ENCODE results near the gene FAM50B. TPM values are rescaled to one million over a fixed set of nuclear protein-coding genes. Genes with fewer than 3 reads are reported as not detected.

The FAM50B gene
- total and polyA plus RNA-seq, 2 experiments from 2014 or later = 4.4 to 4.8 TPM

- H4K20me1 ChIP-seq (replicated peaks; ENCODE audit: insufficient read depth) = no peaks in the 10 kb centered on the region
- ATAC-seq (no peak; the same call in 1 of the 3 replicates), DNase-seq (ENCODE audit: low spot score) (no peak)
- H3K9me2 ChIP-seq (ENCODE audit: insufficient read depth) = no peaks in the 10 kb centered on the region
- H3K27ac Mint-ChIP-seq = no peak overlapping the region
- H3K4me1 Mint-ChIP-seq = peaks cover 11% of the 10 kb centered on the region
- H3F3A ChIP-seq (replicated peaks; ENCODE audit: low read depth) = no peaks in the 10 kb centered on the region
- H3K9me3 Mint-ChIP-seq = no peaks in the 10 kb centered on the region; the same call in 2 of the 3 replicates
- H3K4me1 ChIP-seq (ENCODE audit: insufficient read depth) = 0 out of 2 replicates have a peak, but pooled peaks cover 8% of the 10 kb centered on the region
- H3K36me3 ChIP-seq (ENCODE audit: insufficient read depth) = no peaks in the 10 kb centered on the region
- no peak for TF ChIP-seq ZNF114 (CRISPR knock-in tag; IDR thresholded peaks at IDR 0.05)
- TF ChIP-seq JUNB (IDR thresholded peaks at IDR 0.05; ENCODE audit: unreplicated experiment) = no peak
- no peak for TF ChIP-seq REST (IDR thresholded peaks at IDR 0.05; ENCODE audit: unreplicated experiment)
- no peak for TF ChIP-seq NANOG (IDR thresholded peaks at IDR 0.05; ENCODE audit: borderline replicate concordance)
- TF ChIP-seq CTCF (conservative IDR thresholded peaks at IDR 0.05; ENCODE audit: low read depth in 2 of 2) = no peak
- TF ChIP-seq ETS1 (IDR thresholded peaks at IDR 0.05) = no peak
- TF ChIP-seq EZH2phosphoT487 (IDR thresholded peaks at IDR 0.05; ENCODE audit: unreplicated experiment) = no peak
- TF ChIP-seq EZH2 (IDR thresholded peaks at IDR 0.05; ENCODE audit: low read depth, unreplicated experiment) = no peak
- TF ChIP-seq STAT1 (IDR thresholded peaks at IDR 0.05; ENCODE audit: unreplicated experiment) = no peak
- no peak for TF ChIP-seq CREB1 (CRISPR knock-in tag; IDR thresholded peaks at IDR 0.05; ENCODE audit: low read depth)
- TF ChIP-seq ZNF331 (CRISPR knock-in tag; IDR thresholded peaks at IDR 0.05; ENCODE audit: low read depth) = no peak
- no peak for TF ChIP-seq ZNF462 (CRISPR knock-in tag; IDR thresholded peaks at IDR 0.05)
- no peak for TF ChIP-seq POLR2AphosphoS5 (IDR thresholded peaks at IDR 0.05; ENCODE audit: low read depth)
- H3K27me3 ChIP-seq (ENCODE audit: insufficient read depth) = no peaks in the 10 kb centered on the region
- no peak overlapping the region for H3K27ac ChIP-seq (ENCODE audit: low read depth)
- H3K4me3 ChIP-seq = no peak overlapping the region
- H3K79me2 ChIP-seq (replicated peaks; ENCODE audit: insufficient read depth) = no peaks in the 10 kb centered on the region
- no peak overlapping the region for H3K4me2 ChIP-seq
- H3K36me3 Mint-ChIP-seq (ENCODE audit: low read depth) = no peaks in the 10 kb centered on the region
- H3K4me3 Mint-ChIP-seq = no peak overlapping the region
- H2AFZ ChIP-seq = no peak overlapping the region
- peaks cover 2% of the 10 kb centered on the region for H3K27me3 Mint-ChIP-seq (ENCODE audit: insufficient read depth, low read depth, poor library complexity)
Measured at GRCh38 chr6:3861424-3861823, 12.3 kb downstream of the FAM50B start.

Measured in GM23338 (cell line).